HL-60 (cell line): ENCODE measurements around the gene BMPER.

Source experiments
- DNase-seq, 2 experiments: peaks; one replicate each; pipeline ENCODE4 v3.0.0-alpha.2; 2010 to 2020; ENCODE audit warnings: low read depth in 1 of 2, low spot score in 1 of 2
- H3K27ac ChIP-seq: fragments of 250-450 bp; sonication (Bioruptor Pico); replicated peaks from 2 replicates; pipeline ENCODE4 v1.5.1; 2020; ENCODE audit warnings: mild to moderate bottlenecking, moderate library complexity
- H3K27me3 ChIP-seq: fragments of 250-450 bp; sonication (Bioruptor Pico); 2 replicates; pipeline ENCODE4 v1.5.1; 2021; ENCODE audit warnings: mild to moderate bottlenecking, moderate library complexity; ENCODE audit not compliant: insufficient read depth, poor library complexity, severe bottlenecking
- H3K4me3 ChIP-seq: replicated peaks from 2 replicates; pipeline ENCODE4 v1.5.1; 2011; ENCODE audit warnings: mild to moderate bottlenecking, control low read depth, low read length; ENCODE audit not compliant: insufficient read depth
- CTCF ChIP-seq: IDR thresholded peaks from one replicate; pipeline ENCODE4 v1.5.1; 2011; ENCODE audit warnings: low read length, control low read depth, inconsistent platforms; ENCODE audit not compliant: insufficient read depth
- GABPA ChIP-seq: IDR thresholded peaks from 2 replicates; pipeline ENCODE4 v1.6.1; 2012; ENCODE audit warnings: low read depth
- POLR2AphosphoS5 ChIP-seq: IDR thresholded peaks from 2 replicates; pipeline ENCODE4 v1.6.1; 2012; ENCODE audit warnings: low read depth
- REST ChIP-seq: IDR thresholded peaks from 2 replicates; pipeline ENCODE4 v1.6.1; 2012; ENCODE audit warnings: low read depth; ENCODE audit not compliant: insufficient replicate concordance
- SPI1 ChIP-seq: IDR thresholded peaks from 2 replicates; pipeline ENCODE4 v1.6.1; 2012; ENCODE audit warnings: low read depth, mild to moderate bottlenecking, borderline replicate concordance

Gene BMPER

GRCh38 chr7:33873518-33873917, 31.8 kb upstream of the BMPER start:
- Histone ChIP-seq H3K4me3 (no peak overlapping the region), H3K27ac (no peak overlapping the region), H3K27me3 (no peaks in the 10 kb centered on the region)
- no peak for TF ChIP-seq CTCF
- TF ChIP-seq SPI1: no peak
- TF ChIP-seq REST: no peak
- no peak for TF ChIP-seq POLR2AphosphoS5
- no peak for TF ChIP-seq GABPA
- DNase-seq: no peak

GRCh38 chr7:33873981-33874750, 31.2 kb upstream of the BMPER start:
- H3K4me3 ChIP-seq: no peak overlapping the region
- no peaks in the 10 kb centered on the region for H3K27me3 ChIP-seq
- TF ChIP-seq GABPA (no peak), SPI1 (no peak), REST (no peak)
- no peak overlapping the region for H3K27ac ChIP-seq
- DNase-seq: no peak

- H3K27ac ChIP-seq: no peak overlapping the region
- DNase-seq: no peak
- no peaks in the 10 kb centered on the region for H3K27me3 ChIP-seq
- no peak overlapping the region for H3K4me3 ChIP-seq
- TF ChIP-seq CTCF: no peak
- TF ChIP-seq POLR2AphosphoS5: no peak
- no peak for TF ChIP-seq REST
- no peak for TF ChIP-seq SPI1
- no peak for TF ChIP-seq GABPA
These were observed 30.4 kb upstream of the BMPER start for GRCh38 chr7:33874943-33875342.
